Measurements from ENCODE around the gene BOC.

DNA sequence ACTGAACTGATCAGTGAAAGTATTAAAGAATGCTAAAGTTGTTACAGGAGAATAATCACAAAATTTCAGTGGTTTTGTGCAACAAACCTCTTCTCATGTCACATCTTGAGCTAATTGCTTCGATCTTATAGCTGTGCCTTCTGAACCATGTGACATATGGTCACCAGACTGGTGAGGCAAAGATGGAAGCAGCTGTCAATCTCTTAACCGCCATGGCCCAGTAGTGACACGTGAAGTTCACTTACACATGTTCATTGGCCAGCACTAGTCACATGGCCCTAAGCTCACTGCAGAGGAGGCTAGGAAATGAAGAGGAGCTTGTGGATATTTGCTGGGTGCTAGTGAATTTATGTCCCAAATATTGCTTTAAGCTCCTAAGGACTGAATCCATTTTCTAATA lies 32.5 kb downstream of the BOC start:
- TF ChIP-seq, protein P1, sequence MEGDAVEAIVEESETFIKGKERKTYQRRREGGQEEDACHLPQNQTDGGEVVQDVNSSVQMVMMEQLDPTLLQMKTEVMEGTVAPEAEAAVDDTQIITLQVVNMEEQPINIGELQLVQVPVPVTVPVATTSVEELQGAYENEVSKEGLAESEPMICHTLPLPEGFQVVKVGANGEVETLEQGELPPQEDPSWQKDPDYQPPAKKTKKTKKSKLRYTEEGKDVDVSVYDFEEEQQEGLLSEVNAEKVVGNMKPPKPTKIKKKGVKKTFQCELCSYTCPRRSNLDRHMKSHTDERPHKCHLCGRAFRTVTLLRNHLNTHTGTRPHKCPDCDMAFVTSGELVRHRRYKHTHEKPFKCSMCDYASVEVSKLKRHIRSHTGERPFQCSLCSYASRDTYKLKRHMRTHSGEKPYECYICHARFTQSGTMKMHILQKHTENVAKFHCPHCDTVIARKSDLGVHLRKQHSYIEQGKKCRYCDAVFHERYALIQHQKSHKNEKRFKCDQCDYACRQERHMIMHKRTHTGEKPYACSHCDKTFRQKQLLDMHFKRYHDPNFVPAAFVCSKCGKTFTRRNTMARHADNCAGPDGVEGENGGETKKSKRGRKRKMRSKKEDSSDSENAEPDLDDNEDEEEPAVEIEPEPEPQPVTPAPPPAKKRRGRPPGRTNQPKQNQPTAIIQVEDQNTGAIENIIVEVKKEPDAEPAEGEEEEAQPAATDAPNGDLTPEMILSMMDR (IDR thresholded peaks at IDR 0.05) = no peak
- TF ChIP-seq POLR2A (IDR thresholded peaks at IDR 0.05) = no peak
- no peak for TF ChIP-seq POLR2AphosphoS5 (IDR thresholded peaks at IDR 0.05)
- TF ChIP-seq EP300 (IDR thresholded peaks at IDR 0.05) = no peak
